Ectodermal cell (in vitro differentiated cells): ENCODE data around the gene KIAA1671.

ENCODE experiments used
- H3K27ac ChIP-seq: 2 replicates; pipeline ENCODE4 v1.7.0; 2013; ENCODE audit warnings: mild to moderate bottlenecking, low read depth, low read length; ENCODE audit not compliant: insufficient read depth, poor library complexity, severe bottlenecking
- H3K27me3 ChIP-seq: 2 replicates; pipeline ENCODE4 v1.7.0; 2013; ENCODE audit warnings: mild to moderate bottlenecking, low read length; ENCODE audit not compliant: insufficient read depth, control insufficient read depth, poor library complexity, severe bottlenecking
- H3K36me3 ChIP-seq: one replicate; pipeline ENCODE4 v1.7.0; 2013; ENCODE audit warnings: low read length; ENCODE audit not compliant: control insufficient read depth, insufficient read depth
- H3K4me1 ChIP-seq: one replicate; pipeline ENCODE4 v1.7.0; 2013; ENCODE audit warnings: low read length; ENCODE audit not compliant: control insufficient read depth, insufficient read depth
- H3K4me3 ChIP-seq: 2 replicates; pipeline ENCODE4 v1.7.0; 2013; ENCODE audit warnings: low read depth, low read length, control low read depth; ENCODE audit not compliant: insufficient read depth
- H3K9me3 ChIP-seq: 2 replicates; pipeline ENCODE4 v1.7.0; 2013; ENCODE audit warnings: mild to moderate bottlenecking, low read length, moderate library complexity; ENCODE audit not compliant: control insufficient read depth
- WGBS, 2 experiments: methylation state at CpG; one replicate each; pipeline ENCODE4 v1.1.7; 2013; ENCODE audit warnings: missing lambda C conversion rate in 2 of 2; 5-methylcytosine and 5-hydroxymethylcytosine counted together

Gene KIAA1671

GRCh38 chr22:25032066-25032465, 79.5 kb downstream of the KIAA1671 start:
- no peak overlapping the region for H3K27ac ChIP-seq
- H3K4me1 ChIP-seq: no peaks in the 10 kb centered on the region
- no peaks in the 10 kb centered on the region for H3K9me3 ChIP-seq
- 81% methylated on average over 2 of the region's 2 CpGs for WGBS, 2 experiments
- H3K36me3 ChIP-seq: peaks cover 3% of the 10 kb centered on the region
- H3K27me3 ChIP-seq: no peaks in the 10 kb centered on the region
- no peak overlapping the region for H3K4me3 ChIP-seq

- Histone ChIP-seq H3K4me3 (no peak overlapping the region), H3K27ac (no peak overlapping the region), H3K9me3 (no peaks in the 10 kb centered on the region), H3K27me3 (no peaks in the 10 kb centered on the region), H3K4me1 (no peaks in the 10 kb centered on the region), H3K36me3 (peaks cover 10% of the 10 kb centered on the region)
- WGBS, 2 experiments: 74 to 100% methylated on average over 1 to 2 of the region's 2 CpGs
Measured at GRCh38 chr22:25035715-25036114, 83.2 kb downstream of the KIAA1671 start.

GRCh38 chr22:25038239-25038638, 85.7 kb downstream of the KIAA1671 start:
- Histone ChIP-seq H3K27ac (no peak overlapping the region), H3K4me3 (no peak overlapping the region), H3K4me1 (peaks cover 6% of the 10 kb centered on the region), H3K36me3 (peaks cover 12% of the 10 kb centered on the region), H3K9me3 (no peaks in the 10 kb centered on the region), H3K27me3 (no peaks in the 10 kb centered on the region)
- 90 to 95% methylated on average over 8 of the region's 8 CpGs for WGBS, 2 experiments

- H3K9me3 ChIP-seq: no peaks in the 10 kb centered on the region
- no peak overlapping the region for H3K4me3 ChIP-seq
- H3K4me1 ChIP-seq: peaks cover 6% of the 10 kb centered on the region
- WGBS, 2 experiments: 93 to 95% methylated on average over 15 of the region's 15 CpGs
- H3K36me3 ChIP-seq: peaks cover 12% of the 10 kb centered on the region
- no peak overlapping the region for H3K27ac ChIP-seq
- H3K27me3 ChIP-seq: no peaks in the 10 kb centered on the region
Measured at GRCh38 chr22:25038771-25039170, 86.3 kb downstream of the KIAA1671 start.

- no peak overlapping the region for H3K4me3 ChIP-seq
- H3K9me3 ChIP-seq: no peaks in the 10 kb centered on the region
- no peak overlapping the region for H3K27ac ChIP-seq
- H3K27me3 ChIP-seq: no peaks in the 10 kb centered on the region
- WGBS, 2 experiments: 93 to 96% methylated on average over 17 of the region's 17 CpGs
- H3K4me1 ChIP-seq: peaks cover 6% of the 10 kb centered on the region
- H3K36me3 ChIP-seq: peaks cover 12% of the 10 kb centered on the region
Measured at GRCh38 chr22:25039255-25039654, 86.7 kb downstream of the KIAA1671 start.

- no peak overlapping the region for H3K27ac ChIP-seq
- H3K4me1 ChIP-seq: peaks cover 6% of the 10 kb centered on the region
- H3K36me3 ChIP-seq: peaks cover 12% of the 10 kb centered on the region
- H3K9me3 ChIP-seq: no peaks in the 10 kb centered on the region
- WGBS, 2 experiments: 94 to 96% methylated on average over 14 of the region's 14 CpGs
- no peak overlapping the region for H3K4me3 ChIP-seq
- H3K27me3 ChIP-seq: no peaks in the 10 kb centered on the region
Measured at GRCh38 chr22:25039754-25040153, 87.2 kb downstream of the KIAA1671 start.

GRCh38 chr22:25045159-25045558, 92.6 kb downstream of the KIAA1671 start:
- WGBS, 2 experiments: 92 to 93% methylated on average over 2 of the region's 2 CpGs

GRCh38 chr22:25048071-25048470, 95.6 kb downstream of the KIAA1671 start:
- peaks cover 5% of the 10 kb centered on the region for H3K9me3 ChIP-seq
- no peak overlapping the region for H3K4me3 ChIP-seq
- 87 to 88% methylated on average over 6 of the region's 6 CpGs for WGBS, 2 experiments
- peaks cover under 1% of the 10 kb centered on the region for H3K4me1 ChIP-seq
- H3K27me3 ChIP-seq: no peaks in the 10 kb centered on the region
- peaks cover 21% of the 10 kb centered on the region for H3K36me3 ChIP-seq
- no peak overlapping the region for H3K27ac ChIP-seq

More at GRCh38 chr22:25045159-25045558, 92.6 kb downstream of the KIAA1671 start:
- Histone ChIP-seq H3K4me1 (peaks cover 6% of the 10 kb centered on the region), H3K36me3 (peaks cover 14% of the 10 kb centered on the region), H3K27me3 (no peaks in the 10 kb centered on the region), H3K4me3 (no peak overlapping the region), H3K9me3 (no peaks in the 10 kb centered on the region), H3K27ac (no peak overlapping the region)

GRCh38 chr22:25048659-25049647, 96.4 kb downstream of the KIAA1671 start:
- WGBS, 2 experiments: 74 to 75% methylated on average over 9 of the region's 9 CpGs
- Histone ChIP-seq H3K9me3 (peaks cover 5% of the 10 kb centered on the region), H3K27me3 (no peaks in the 10 kb centered on the region), H3K36me3 (peaks cover 21% of the 10 kb centered on the region), H3K4me1 (no peaks in the 10 kb centered on the region), H3K27ac (no peak overlapping the region), H3K4me3 (no peak overlapping the region)

GRCh38 chr22:25049770-25050169, 97.3 kb downstream of the KIAA1671 start:
- Histone ChIP-seq H3K27ac (no peak overlapping the region), H3K9me3 (peaks cover 5% of the 10 kb centered on the region), H3K36me3 (peaks cover 21% of the 10 kb centered on the region), H3K27me3 (no peaks in the 10 kb centered on the region), H3K4me1 (no peaks in the 10 kb centered on the region), H3K4me3 (no peak overlapping the region)
- WGBS, 2 experiments: 95 to 96% methylated on average over 6 of the region's 6 CpGs
